ENCODE data around the gene WNT5A. TPM values are rescaled to one million over a fixed set of nuclear protein-coding genes. Genes with fewer than 3 reads are reported as not detected.

The WNT5A gene
- polyA plus RNA-seq, 1 donor (not counting 4 experiments of a cell fraction or from before 2014, with no cell fraction given) = 9.4 TPM

DNA sequence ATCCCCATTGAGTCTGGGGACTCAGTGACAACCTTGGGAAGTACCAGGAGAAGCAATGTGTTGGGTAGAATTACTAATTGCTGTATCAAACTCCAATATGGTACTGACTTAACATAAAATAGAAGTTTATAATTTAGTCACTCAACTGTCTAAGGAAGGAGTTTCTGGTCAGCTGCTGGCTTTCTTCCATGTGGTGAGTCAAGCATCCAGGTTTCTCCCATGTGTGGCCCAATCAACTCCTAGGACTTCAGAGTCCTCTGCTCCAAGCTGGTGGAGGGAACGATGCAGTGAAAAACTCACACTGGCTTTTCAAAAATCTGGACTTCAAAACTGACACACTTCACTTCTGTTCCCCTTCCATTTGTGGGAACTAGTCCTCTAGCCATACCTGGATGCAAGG lies 25.2 kb downstream of the WNT5A start:
- H2AFZ ChIP-seq (ENCODE audit: control insufficient read depth, low read length) = no peak overlapping the region
- no peaks in the 10 kb centered on the region for H3K79me2 ChIP-seq (ENCODE audit: control insufficient read depth, insufficient read depth, low read length)
- H3K27ac ChIP-seq (ENCODE audit: control insufficient read depth, insufficient read depth, low read length) = no peak overlapping the region
- TF ChIP-seq, protein P1, sequence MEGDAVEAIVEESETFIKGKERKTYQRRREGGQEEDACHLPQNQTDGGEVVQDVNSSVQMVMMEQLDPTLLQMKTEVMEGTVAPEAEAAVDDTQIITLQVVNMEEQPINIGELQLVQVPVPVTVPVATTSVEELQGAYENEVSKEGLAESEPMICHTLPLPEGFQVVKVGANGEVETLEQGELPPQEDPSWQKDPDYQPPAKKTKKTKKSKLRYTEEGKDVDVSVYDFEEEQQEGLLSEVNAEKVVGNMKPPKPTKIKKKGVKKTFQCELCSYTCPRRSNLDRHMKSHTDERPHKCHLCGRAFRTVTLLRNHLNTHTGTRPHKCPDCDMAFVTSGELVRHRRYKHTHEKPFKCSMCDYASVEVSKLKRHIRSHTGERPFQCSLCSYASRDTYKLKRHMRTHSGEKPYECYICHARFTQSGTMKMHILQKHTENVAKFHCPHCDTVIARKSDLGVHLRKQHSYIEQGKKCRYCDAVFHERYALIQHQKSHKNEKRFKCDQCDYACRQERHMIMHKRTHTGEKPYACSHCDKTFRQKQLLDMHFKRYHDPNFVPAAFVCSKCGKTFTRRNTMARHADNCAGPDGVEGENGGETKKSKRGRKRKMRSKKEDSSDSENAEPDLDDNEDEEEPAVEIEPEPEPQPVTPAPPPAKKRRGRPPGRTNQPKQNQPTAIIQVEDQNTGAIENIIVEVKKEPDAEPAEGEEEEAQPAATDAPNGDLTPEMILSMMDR (optimal IDR thresholded peaks at IDR 0.05 in 1 of 3, IDR thresholded peaks at IDR 0.05 in 1 of 3, conservative IDR thresholded peaks at IDR 0.05 in 1 of 3; ENCODE audit: extremely low read depth in 1 of 3, insufficient read depth in 2 of 3, low read length in 3 of 3) = no peak
- no peak for TF ChIP-seq EZH2 (IDR thresholded peaks at IDR 0.05; ENCODE audit: low read length)
- no peak for DNase-seq (ENCODE audit: low read depth, low spot score)
- no peak overlapping the region for H3K9ac ChIP-seq (ENCODE audit: control insufficient read depth, extremely low read depth, insufficient read depth, low read length)
- H3K4me3 ChIP-seq (ENCODE audit: control insufficient read depth in 2 of 3, extremely low read depth in 1 of 3, insufficient read depth in 2 of 3, low read depth in 1 of 3, low read length in 3 of 3) = no peak overlapping the region
- H3K4me1 ChIP-seq (ENCODE audit: control insufficient read depth, extremely low read depth, insufficient read depth, low read length) = peaks cover 2% of the 10 kb centered on the region
- H3K36me3 ChIP-seq (ENCODE audit: control insufficient read depth in 2 of 2, extremely low read depth in 1 of 2, insufficient read depth in 2 of 2, low read length in 2 of 2) = no peaks in the 10 kb centered on the region
- H3K4me2 ChIP-seq (ENCODE audit: control insufficient read depth, extremely low read depth, insufficient read depth, low read depth, low read length) = no peak overlapping the region
- no peaks in the 10 kb centered on the region for H4K20me1 ChIP-seq (ENCODE audit: control insufficient read depth, extremely low read depth, insufficient read depth, low read length)
- H3K9me3 ChIP-seq (ENCODE audit: control insufficient read depth, low read depth, low read length) = no peaks in the 10 kb centered on the region
- H3K27me3 ChIP-seq (ENCODE audit: control insufficient read depth, extremely low read depth, insufficient read depth, low read length) = no peaks in the 10 kb centered on the region
- FAIRE-seq = peak; percentile 20
- dilution Hi-C loops (cut with MboI; ENCODE audit: extremely low pct_ligation_motif_present, low sequenced_read_pairs) = no loop called here
- H3K9me1 ChIP-seq (ENCODE audit: control insufficient read depth, extremely low read depth, insufficient read depth, low read length) = no peaks in the 10 kb centered on the region

DNA sequence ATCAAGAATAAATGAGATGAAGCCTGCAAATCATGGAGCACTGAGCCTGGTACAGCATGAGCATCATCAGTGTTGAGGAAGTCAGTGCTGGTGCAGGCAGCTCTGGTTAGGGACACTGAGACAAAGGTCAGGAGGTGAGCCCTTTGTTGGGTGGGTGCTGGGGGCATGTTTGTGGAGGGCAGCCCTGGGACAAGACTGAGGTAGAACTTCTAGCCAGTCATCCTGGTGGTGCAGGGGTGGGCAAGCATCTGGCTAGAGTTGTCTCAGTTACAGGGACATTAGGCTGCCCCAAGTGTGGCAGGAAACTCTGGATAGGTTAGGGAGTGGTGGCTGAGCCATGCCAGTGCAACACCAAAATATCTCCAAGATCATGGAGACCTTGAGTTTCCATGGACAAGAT lies 27.3 kb downstream of the WNT5A start:
- no peak overlapping the region for H3K9ac ChIP-seq (ENCODE audit: control insufficient read depth, extremely low read depth, insufficient read depth, low read length)
- dilution Hi-C loops (cut with MboI; ENCODE audit: extremely low pct_ligation_motif_present, low sequenced_read_pairs) = no loop called here
- FAIRE-seq = no peak

More for the DNA sequence above, 27.3 kb downstream of the WNT5A start:
- H3K4me1 ChIP-seq (ENCODE audit: control insufficient read depth, extremely low read depth, insufficient read depth, low read length) = no peaks in the 10 kb centered on the region
- TF ChIP-seq EZH2 (IDR thresholded peaks at IDR 0.05; ENCODE audit: low read length) = no peak
- TF ChIP-seq, protein P1 (optimal IDR thresholded peaks at IDR 0.05 in 1 of 3, IDR thresholded peaks at IDR 0.05 in 1 of 3, conservative IDR thresholded peaks at IDR 0.05 in 1 of 3; ENCODE audit: extremely low read depth in 1 of 3, insufficient read depth in 2 of 3, low read length in 3 of 3) = no peak
- H4K20me1 ChIP-seq (ENCODE audit: control insufficient read depth, extremely low read depth, insufficient read depth, low read length) = no peaks in the 10 kb centered on the region
- DNase-seq (ENCODE audit: low read depth, low spot score) = no peak
- H3K27ac ChIP-seq (ENCODE audit: control insufficient read depth, insufficient read depth, low read length) = no peak overlapping the region
- no peak overlapping the region for H2AFZ ChIP-seq (ENCODE audit: control insufficient read depth, low read length)
- H3K79me2 ChIP-seq (ENCODE audit: control insufficient read depth, insufficient read depth, low read length) = no peaks in the 10 kb centered on the region
- no peaks in the 10 kb centered on the region for H3K27me3 ChIP-seq (ENCODE audit: control insufficient read depth, extremely low read depth, insufficient read depth, low read length)
- H3K4me3 ChIP-seq (ENCODE audit: control insufficient read depth in 2 of 3, extremely low read depth in 1 of 3, insufficient read depth in 2 of 3, low read depth in 1 of 3, low read length in 3 of 3) = no peak overlapping the region
- H3K4me2 ChIP-seq (ENCODE audit: control insufficient read depth, extremely low read depth, insufficient read depth, low read depth, low read length) = no peak overlapping the region
- H3K9me1 ChIP-seq (ENCODE audit: control insufficient read depth, extremely low read depth, insufficient read depth, low read length) = no peaks in the 10 kb centered on the region
- no peaks in the 10 kb centered on the region for H3K9me3 ChIP-seq (ENCODE audit: control insufficient read depth, low read depth, low read length)
- H3K36me3 ChIP-seq (ENCODE audit: control insufficient read depth in 2 of 2, extremely low read depth in 1 of 2, insufficient read depth in 2 of 2, low read length in 2 of 2) = no peaks in the 10 kb centered on the region
